ENCODE measurements around the gene CUL3.

Gene CUL3

GRCh38 chr2:224580248-224580647 is 4.9 kb downstream of the CUL3 start:
- no peak for DNase-seq (ENCODE audit: low spot score)

- DNase-seq (ENCODE audit: low spot score): no peak
These were observed 5.8 kb downstream of the CUL3 start for GRCh38 chr2:224579411-224579810.

DNA sequence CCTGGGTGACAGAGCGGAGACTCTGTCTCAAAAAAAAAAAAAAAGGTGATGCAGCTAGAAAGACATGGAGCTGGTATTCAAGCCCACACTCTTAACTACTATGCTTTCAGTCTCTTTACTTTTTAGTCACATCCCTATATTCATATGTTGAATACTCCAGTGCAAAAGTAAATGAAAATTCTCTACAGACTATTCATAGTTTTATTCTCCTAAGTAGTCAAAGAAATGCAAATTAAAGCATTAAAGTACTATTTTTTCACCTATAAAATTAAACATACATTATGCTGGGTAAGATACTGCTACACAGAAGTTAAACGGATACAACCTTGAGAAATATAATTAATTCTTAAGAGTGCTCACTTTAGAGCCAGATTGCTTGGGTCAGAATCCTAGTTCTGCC is 7.6 kb downstream of the CUL3 start:
- DNase-seq (ENCODE audit: low spot score): no peak

GRCh38 chr2:224576088-224576715 is 9.0 kb downstream of the CUL3 start:
- no peak for DNase-seq (ENCODE audit: low spot score)

GRCh38 chr2:224574423-224575084 is 10.6 kb downstream of the CUL3 start:
- no peak for DNase-seq (ENCODE audit: low spot score)

- DNase-seq (ENCODE audit: low spot score): no peak
These were observed 11.4 kb downstream of the CUL3 start for GRCh38 chr2:224573724-224574123.

GRCh38 chr2:224572338-224572737 is 12.8 kb downstream of the CUL3 start:
- no peak for DNase-seq (ENCODE audit: low spot score)

- DNase-seq (ENCODE audit: low spot score): no peak
These were observed 14.7 kb downstream of the CUL3 start for GRCh38 chr2:224570328-224570993.

- DNase-seq (ENCODE audit: low spot score): no peak
These were observed 15.5 kb downstream of the CUL3 start for GRCh38 chr2:224569654-224570053.

DNA sequence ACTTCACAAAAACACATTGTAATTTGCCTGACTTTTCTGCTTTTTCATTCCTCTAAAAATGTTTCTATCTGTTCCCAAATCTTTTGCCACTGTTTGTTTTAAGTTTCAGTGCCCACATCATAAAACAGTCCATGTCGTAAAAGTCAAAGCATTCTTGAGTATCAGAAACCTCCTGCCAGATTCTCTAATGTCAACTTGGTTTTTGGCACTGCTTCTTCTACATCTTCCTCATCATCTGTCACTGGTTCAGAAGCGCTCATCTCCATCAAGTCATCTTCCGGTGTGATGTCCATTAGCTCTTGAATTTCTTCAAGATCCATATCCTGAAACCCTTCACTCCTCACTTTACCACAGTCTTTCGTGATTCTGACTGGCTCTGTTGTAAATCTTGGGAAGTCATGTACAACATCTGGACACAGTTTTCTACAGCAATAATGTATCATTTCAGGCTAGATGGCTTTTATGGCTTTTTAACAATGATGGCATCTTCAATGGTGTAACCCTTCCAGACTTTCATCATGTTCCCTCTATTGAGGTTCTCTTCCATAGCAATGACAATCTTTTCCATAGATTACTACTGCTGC is 19.6 kb downstream of the CUL3 start:
- DNase-seq (ENCODE audit: low spot score): no peak

DNA sequence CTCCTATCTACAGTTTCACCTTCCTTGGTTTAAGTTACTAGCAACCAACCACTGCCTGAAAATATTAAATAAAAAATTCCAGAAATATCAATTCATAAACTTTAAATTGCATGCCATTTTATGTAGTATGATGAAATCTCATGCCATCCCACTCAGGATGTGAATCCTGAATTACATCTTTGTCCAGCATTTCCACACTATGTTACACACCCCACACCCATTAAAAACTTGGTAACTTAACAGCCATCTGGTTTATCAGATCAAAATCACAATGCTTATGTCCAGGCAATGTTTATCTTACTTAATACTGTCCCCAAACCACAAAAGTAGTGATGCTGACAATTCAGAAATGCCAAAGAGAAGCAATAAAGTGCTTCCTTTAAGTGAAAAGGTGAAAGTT is 21.6 kb downstream of the CUL3 start:
- DNase-seq (ENCODE audit: low spot score): no peak

DNA sequence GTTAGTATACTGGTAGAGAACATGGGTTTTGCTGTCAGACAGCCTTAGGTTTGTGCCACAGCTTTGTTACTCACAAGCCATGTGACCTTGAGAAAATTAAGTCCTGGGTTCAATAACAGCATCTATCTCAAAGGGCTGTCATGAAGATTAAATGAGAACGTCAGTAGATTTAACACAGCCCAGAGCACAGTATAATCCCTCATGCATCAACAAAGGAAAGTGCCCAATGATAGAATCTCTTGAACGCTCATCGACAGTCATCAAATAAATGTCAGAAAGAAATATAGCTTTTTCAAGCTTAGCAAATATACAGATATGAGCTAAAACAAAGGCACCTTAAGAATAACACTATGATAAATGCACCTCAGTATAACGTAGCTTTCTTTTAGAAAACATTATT is 22.3 kb downstream of the CUL3 start:
- DNase-seq (ENCODE audit: low spot score): no peak

GRCh38 chr2:224561234-224562005 is 23.7 kb downstream of the CUL3 start:
- no peak for DNase-seq (ENCODE audit: low spot score)

GRCh38 chr2:224560549-224560948 is 24.6 kb downstream of the CUL3 start:
- DNase-seq (ENCODE audit: low spot score): no peak

DNA sequence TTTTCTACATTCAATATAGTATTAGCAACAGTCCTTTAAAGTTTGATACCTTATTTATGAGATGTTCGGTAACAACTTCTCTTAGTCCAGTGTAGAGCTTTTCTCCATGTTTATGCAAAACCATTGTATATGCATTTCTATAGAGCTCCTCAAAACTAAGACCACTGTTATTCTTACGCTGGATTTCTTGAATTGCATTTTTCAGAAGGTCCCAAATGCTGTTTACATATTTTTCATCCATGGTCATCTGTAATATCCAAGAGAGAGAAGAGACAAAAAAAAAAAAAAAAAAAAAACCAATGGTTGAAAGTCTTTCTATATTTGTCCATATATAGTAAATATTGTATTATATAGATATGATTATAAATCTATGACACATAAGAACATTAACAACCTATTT is 27.6 kb downstream of the CUL3 start:
- no peak for DNase-seq (ENCODE audit: low spot score)

- DNase-seq (ENCODE audit: low spot score): no peak
These were observed 28.8 kb downstream of the CUL3 start for GRCh38 chr2:224556381-224556780.

- DNase-seq (ENCODE audit: low spot score): no peak
These were observed 29.3 kb downstream of the CUL3 start for GRCh38 chr2:224555823-224556366.

GRCh38 chr2:224552771-224553170 is 32.4 kb downstream of the CUL3 start:
- no peak for DNase-seq (ENCODE audit: low spot score)

GRCh38 chr2:224551693-224552092 is 33.5 kb downstream of the CUL3 start:
- DNase-seq (ENCODE audit: low spot score): no peak

DNA sequence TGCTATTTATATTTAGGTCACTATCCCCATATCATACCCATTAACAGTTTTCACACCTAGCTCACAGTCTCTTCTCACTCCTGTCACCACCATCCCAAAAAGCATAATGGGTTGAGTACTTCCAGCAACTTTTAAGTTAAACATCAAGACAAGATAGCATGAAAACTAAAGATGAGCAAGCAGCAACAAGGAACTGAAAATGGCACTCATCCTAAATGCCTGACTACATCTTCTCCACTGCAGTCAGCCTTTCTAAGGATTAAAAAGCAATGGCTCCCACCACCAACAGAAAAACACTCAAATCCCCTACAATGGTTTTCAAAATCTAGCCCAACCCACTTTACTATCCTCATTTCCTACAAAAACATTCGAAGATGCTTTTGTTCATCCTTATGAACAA is 38.2 kb downstream of the CUL3 start:
- no peak for DNase-seq (ENCODE audit: low spot score)

DNA sequence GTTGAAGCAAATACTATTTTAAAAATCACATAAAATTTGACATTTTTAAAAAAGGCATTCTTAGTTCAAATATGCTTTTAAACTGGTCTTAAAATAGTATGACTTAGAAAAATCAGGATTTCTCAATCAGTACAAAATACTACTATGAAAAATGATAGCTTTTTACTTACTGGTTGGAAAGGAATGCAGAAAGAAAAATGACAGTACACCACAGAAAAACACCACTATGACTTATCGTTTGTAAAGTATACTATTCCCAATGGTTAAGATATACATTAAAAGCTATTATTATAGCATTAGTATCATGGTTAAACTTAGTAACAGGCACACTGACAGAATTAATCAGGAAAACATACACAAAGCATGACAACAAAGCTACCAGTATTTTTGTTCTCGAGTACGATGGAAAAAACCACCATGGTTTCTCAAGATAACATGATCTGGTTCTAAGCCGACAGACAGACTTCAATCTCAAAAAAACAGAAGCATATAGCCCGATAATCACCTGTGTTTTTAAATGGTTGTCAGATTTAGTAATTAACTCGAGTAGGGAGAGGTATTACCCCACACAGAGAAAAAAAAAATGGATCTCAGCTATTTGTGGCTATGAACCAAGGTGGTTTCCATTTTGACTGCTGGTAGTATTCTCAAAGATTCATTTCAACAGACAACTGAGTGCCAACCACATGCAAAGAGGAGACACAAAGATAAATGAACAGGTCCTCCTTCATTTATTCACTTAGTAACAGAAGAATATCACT is 39.1 kb downstream of the CUL3 start:
- no peak for DNase-seq (ENCODE audit: low spot score)
